ENCODE data around the gene GRM7.

Gene GRM7

DNA sequence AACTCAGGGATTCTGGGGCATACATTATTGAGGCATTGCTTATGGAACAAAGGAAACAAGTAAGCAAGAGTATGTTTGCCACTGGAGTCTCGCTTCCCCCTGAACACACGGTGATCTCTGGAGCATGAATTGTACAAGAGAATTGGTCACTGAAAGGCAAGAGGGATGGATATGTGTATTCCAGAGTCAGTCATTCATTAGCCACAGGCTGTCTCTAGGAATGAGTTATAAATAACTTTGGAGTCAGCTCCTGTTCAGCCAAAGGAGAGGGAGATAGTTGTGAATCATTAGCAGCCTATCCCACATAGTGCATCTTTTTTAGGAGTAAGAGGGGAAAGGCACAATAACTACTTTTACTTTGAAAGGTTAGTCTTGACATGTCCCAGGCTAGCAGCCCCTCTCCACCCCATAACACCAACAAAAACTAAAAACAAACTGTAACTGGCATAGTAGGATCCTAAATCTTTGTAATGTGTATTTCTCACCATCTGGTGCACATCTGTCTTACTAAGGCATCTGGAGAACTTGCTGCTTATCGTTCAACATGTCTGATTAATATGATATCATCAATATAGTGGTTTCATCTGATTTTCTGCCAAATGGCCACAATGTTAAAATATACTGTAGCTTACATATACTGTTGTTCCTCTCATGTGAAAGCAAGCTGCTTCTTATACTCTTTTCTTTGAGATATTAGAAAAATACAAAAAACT is 462.2 kb downstream of the GRM7 start:
- DNase-seq: no peak

DNA sequence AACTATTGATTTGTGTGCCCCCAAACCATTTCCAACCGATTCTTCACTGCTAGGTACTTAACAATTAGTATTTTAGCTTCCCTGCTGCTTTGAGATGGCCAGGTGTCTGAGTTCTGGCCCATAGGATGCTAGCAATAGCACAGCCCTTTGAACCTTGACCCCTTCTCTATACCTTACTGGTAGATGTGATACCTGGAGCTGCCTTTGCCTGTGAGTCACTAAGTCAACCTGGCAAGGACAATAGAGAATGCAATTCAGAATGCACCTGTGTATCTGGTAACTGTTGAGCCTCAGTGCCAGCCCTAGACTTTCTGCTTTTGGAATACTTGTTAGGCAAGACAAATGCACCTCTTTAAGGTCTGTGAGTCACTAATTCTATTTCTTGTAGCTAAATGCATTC is 467.4 kb downstream of the GRM7 start:
- DNase-seq: no peak

DNA sequence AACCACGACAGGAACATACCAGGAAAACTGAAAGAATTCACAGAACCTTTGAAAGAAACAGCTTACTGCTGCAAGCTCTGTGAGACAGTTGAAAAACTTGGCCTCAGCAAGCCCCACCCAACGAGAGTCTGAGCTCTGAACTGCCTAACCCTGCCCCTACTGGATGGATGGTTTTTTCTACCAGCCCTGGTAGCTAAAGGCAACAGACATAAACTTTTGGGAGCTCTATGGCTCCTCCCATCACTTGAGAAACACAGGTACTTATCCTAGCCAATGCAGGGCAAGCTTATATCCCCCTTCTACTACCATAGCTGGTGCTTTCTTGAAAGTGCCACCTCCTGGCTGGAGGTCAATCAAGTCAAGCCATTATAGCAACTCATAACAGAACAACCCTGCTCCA is 471.8 kb downstream of the GRM7 start:
- DNase-seq: no peak

DNA sequence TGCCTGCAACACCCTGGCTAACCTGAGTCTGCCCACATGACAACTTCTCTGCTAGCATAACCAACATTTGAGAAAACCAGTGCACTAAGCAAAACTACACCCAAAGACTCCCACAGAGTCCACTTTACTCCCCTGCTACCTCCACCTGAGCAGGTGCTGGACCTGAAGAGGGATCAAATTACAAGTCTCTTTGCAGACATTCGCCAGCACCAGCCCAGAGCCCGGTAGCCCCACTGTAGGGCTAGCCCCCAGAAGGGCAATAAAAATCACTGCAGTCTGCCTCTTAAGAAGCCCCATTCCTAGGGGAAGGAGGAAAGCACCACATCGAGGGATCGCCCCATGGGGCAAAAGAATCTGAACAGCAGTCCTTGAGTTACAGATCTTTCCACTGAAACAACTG is 472.2 kb downstream of the GRM7 start:
- no peak for DNase-seq

DNA sequence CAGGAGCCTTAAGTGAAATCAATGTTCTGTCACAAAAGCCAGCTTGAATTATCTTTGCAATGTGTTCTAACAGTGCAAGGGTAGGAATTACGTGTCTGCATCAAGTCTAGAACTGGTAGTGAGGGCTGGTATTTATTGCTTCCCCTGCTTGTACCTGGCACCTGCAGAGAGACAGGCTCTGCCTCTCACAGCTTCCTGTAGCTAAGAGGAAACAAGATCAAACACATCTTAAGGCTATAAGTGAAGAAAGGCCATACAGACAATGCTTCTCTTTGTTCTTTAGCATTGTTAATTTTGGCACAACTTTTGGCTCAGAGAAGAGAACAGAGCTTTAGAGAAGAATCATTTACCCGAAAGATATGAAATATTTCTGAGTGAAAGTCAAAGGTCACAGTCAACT is 479.9 kb downstream of the GRM7 start:
- DNase-seq: no peak

DNA sequence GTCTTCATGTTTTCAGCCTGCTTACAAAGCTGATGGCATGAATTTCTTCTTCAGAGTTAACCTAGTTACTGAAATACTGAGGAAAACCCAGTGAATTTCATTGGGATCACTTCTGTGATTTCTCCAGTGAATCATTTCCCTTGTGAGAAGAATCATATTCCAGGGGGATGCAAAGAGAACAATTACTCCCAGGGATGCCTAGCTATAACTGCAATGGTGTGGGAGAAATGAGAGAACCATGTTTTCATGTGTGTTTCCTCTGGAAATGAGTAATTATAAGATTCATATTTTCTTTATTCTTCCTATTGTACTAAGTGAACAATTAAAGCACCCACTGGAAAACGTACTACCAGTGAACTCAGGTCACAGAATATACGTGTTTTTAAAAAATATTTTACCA is 485.4 kb downstream of the GRM7 start:
- DNase-seq: no peak

DNA sequence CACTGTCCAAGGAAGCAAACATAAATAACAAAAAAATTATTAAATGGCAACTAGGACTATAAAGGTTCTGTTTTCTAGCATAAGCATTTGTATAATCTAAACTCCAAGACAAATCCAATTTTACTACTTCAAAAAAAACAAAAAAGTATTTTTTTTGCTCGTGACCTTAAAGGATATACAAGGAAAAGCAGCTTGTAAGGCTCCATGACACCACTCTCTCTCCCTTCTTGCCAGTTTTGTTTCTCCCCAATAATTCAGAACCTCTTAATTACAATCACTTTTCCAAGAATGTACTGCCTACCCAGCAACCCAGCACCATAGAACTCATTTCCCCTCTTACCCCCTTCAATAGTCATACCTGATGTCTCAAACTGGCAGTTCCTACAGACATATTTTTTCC is 496.2 kb downstream of the GRM7 start:
- no peak for DNase-seq

DNA sequence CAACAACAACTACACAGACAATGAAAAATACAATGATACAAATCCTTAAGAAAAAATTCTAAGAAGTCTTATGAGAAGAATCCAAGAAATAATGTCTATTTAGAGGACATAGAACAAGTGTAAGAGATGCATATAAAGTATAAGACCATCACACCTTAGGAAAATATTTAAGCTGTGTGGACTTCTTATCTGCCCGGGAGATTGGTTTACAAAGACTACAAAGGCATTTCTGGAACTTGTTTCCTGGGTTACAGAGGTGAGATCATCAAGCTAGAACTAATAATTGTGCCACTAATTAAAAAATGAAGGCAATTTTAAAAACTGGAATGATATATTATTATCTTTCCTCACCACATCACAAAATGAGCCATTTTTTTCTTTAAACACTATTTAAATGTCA is 507.1 kb downstream of the GRM7 start:
- no peak for DNase-seq

DNA sequence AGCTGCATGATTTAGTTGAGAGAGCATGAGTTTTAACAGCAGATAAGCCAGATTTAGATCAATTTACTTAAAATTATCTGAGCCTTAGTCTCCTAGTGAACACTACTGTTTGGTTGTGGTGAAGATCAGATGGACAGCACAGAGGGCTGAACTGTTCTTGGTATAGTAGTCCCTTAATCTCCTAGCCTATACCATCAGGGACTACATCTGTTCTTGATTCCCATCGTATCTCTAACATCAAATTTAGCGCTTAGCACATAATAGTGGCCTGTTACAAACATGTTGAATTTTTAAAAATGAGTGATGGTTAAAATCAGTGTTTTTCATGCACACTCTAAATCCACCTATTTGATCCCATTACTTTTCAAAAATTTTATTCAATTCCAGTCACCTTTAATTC is 507.7 kb downstream of the GRM7 start:
- no peak for DNase-seq

DNA sequence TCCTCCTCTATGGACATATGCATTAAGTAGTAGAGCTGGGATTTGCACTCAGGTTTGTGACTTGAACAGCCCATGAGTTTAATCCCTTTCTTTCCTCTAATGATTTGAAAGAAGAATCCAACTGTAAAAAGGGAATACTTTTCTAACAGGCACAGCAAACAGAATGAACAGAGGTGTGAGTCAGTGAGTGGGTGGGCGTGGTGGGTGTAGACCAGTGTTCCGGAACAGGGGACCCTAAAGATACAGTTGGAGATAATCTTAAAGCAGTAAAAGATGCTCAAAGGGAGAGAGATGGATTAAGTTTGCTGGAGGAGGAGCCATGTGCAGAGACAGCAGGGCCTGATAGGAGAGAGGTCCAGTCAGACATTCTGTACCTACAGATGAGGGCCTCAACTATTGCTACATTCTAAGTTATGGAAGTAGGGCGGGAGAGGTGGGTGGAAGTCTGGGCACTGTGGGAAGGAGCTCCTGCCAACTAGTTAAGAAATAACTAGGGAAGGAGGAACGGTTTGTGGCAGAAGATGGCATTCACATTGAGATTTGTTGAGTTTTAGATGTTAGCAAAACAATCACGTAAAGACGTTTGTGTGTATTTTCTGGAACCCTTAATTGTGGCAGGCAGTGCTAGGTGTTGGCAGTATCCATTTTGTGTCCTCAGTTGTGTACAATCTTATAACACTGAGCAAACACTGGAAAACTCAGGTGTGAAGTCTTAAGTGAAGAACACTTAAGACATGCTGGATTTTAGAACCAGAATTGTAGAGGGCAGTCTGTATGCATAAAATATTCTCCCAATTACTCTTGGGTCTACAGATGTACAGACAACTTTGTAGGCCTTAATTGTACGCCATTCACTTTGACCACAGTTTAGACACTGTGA is 511.0 kb downstream of the GRM7 start:
- DNase-seq: no peak

DNA sequence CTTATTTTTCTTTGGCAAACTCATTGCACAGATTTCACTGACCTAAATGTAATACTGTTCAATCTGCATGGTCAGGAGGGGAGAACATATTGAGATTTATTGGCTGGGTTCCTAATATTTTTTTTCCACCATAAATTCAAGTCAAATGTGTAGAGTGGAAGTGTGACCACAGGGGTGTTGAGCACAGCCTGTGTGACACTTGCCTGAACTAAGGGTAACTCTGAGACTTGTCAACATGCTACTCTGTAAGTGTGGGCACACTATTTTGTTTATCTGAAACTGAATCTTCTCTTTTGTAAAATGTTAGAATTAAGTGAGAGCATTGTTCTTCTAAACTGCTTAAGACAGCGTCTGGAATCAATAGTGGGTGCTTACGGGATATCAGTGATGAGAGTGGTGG is 516.2 kb downstream of the GRM7 start:
- DNase-seq: no peak

DNA sequence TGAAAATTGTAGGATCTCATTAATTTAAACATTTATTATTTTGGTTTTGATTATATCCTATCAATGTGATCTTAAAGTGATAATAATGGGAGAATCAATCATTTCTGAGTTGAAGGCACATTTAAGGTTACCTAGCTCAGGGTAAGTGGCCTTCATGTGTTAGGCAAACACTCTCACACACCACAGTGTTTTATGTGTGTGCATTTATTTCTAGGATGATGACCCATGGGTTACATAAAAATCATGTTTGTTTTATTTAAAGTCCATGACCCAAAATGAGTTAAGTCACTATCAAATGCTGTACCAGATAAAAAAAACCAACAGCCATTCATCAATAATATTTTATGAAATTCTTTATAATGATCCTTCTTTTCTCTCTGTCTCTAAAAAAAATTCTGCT is 520.8 kb downstream of the GRM7 start:
- DNase-seq: no peak

DNA sequence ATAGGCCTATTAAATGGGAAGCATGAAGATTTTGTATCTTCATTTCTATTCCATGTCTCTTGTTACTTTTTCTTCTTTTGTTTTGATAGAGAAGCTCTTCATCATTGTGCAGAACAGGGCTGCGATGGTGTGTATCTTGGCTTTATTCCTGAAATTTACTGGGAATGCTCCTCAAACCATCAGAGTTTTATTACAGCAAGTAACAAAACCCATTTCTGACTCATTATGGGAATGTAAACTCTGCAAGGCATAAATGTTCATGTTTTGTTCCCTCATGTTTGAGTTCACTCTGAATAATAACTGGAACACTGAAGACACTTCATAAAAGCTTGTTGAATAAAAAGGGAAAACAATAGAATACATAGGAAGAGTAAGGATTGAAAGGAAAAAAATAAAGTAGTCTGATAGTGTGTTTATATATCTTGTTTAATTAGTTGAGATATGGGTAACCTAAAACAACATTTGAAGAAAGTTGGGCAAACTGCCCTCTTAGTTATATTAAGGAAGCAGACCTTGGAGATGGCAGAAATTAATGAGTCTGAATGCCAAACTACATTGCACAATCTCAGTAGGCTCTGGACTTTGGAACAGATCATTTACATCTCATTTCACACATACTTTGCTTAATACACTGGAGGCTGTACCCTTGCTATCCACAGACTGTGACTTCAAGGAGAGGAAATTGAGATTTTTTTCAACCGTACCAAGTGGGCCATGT is 521.5 kb downstream of the GRM7 start:
- no peak for DNase-seq

DNA sequence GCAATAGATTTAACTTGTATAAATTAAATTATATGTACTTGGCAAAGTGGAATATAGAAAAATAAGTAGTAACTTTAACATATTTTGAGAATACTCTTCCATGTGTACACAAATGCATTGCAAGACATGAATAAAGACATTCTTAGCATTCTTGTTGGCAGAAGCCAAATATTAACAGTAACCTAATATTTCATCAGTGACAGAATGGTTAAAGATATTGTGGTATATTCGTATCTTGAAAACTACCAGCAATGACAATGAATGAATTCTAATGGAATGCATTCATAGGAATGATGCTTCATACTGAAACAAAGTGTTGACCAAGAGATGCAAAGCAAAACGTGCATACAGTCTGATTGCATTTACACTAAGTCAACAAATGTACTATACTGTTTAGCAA is 524.7 kb downstream of the GRM7 start:
- DNase-seq: no peak

DNA sequence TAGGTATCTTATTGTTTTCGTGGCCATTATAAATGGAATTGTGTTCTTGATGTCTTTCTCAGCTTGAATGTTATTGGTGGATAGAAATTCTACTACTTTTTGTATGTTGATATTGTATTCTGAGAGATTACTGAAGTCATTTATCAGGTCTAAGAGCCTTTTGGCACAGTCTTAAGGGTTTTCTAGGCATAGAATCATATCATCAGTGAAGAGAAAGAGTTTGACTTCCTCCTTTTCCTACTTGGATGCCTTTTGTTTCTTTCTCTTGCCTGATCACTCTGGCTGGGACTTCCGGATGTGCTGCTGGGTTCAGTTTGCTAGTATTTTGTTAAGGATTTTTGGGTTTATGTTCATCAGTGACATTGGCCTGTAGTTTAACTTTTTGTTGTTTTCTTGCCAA is 527.1 kb downstream of the GRM7 start:
- no peak for DNase-seq

DNA sequence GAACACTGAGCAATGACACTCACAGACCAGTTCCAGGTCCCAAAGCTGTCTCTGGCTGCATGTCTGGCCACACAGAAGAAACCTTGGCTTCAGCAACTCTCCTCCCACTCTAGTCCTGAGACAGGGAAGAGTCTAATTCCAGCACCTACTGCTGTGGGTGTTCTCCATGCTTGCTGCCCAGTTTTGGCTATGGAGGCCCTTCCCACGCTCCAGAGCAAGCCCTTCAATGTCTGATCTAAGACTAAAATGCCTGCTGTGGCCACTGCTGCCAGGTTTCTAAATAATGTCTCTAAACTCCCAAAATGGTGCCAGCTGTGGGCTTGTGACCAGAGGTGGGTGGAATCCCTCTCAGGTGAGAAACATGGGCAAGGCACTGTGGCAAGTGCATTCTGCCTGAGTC is 531.3 kb downstream of the GRM7 start:
- no peak for DNase-seq

DNA sequence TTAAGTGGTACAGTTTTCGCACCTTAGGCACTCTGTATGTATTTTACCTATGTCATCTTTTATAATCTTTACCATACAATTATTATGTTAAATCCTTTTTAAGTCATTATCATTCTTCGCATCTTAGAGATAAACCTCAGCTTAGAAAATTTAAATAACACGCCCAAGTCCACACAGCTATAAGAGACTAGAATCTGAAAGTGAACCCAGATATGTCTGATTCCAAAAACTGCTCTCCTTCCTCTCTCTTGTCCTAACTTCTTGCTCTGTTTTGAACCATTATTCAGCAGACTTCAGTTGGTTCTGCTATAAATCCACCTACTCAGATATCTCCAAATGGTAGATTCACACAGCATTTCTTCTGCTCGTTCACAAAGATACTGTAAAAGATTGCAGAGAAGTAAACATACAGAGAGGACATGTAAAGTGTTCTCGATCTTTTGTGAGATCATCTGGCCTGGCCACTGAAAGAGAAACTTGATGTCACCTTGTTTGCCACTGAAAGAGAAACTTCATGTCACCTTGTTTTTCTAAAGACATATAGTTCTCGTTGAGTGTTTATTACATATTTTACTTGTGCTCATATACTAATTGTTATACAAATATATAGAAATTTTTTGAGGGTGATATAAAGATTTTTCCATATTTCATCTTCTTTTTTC is 533.2 kb downstream of the GRM7 start:
- DNase-seq: no peak

DNA sequence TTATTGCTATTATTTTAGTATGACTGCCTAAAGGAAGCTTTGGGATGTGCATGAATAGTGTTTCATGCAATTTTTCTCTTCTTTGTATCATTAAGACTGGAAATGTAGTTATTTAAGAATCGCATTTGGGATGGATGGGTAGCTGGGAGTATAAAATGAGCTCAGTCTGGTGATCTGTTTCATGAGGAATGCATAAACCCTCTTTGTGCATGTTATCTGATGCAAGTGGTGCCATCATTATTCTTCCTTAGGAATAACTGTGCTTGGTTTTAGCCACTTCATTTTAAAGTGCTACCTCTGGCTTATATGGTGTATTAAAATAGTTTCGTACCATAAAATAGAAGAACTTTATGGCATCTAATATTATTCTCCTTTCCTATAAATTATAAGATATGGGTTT is 535.6 kb downstream of the GRM7 start:
- no peak for DNase-seq

DNA sequence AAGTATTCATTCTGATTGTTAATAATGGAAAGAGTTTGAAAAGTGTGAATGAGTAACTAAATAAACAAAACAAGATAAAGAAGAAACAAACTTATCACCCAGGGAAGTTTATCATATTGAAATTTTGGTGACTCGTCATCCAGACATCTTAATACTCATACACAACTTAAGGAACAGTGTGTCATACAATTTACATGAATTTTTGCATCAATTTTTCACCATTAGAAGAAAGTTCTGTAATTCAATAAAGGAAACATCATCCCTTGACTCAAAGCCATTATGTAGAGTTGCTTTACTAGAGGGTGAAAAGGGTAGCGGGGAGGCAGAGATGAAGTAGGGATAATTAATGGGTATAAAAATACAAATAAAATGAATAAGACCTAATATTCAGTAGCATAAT is 536.2 kb downstream of the GRM7 start:
- no peak for DNase-seq

DNA sequence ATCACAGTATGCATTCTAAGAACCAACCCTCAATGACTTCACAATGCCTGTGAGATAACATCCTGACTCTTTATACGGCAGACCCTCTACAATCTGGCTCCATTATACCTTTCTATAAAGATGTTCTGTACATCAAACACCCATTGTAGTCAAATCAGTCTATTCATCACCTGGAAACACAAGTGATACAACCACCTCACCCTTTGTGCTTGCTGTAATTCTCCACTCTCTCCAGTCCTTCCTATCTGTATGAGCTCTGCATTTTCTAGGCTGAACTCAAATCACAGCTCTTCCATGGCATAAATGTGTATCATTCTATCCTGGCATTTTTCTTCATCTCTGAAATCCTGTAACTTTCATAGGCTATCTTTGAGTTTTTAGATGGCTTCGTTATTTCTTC is 539.4 kb downstream of the GRM7 start:
- DNase-seq: no peak

DNA sequence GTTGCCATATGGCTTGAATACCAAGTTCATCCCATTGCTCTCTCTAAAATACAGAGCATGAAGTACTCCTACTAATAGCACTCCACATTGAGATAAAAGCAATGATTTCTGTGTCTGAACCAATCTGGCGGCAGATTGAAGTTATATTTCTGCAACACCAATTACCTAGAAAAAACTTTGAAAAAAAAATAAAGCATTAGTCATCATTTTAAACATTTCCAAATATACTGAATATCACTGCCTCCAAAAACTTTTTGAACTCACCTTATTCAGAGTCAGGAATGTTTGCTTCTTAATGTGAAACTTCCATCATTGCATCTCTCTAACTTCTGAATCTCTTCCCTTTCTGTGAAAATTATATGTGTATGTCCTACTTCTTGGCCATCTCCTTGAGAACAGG is 540.5 kb downstream of the GRM7 start:
- no peak for DNase-seq

DNA sequence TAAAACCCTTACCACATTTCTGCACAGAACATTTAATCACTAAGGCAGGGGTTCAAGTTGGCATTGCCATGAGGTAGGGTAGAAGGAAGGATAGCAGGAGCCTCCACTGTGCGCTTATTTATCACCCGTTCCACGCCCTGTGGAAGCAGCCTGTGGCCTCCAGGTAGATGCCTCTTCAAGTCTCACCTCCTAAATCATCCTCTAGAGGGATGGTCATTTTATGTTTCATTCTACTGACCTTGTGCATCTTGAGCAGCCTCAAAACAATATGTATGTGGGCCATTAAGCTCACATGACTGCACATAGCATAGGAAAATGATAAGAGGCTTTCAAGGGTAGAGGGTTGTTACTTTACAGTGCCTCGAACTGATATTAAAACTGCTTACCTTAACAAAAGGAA is 546.2 kb downstream of the GRM7 start:
- no peak for DNase-seq

DNA sequence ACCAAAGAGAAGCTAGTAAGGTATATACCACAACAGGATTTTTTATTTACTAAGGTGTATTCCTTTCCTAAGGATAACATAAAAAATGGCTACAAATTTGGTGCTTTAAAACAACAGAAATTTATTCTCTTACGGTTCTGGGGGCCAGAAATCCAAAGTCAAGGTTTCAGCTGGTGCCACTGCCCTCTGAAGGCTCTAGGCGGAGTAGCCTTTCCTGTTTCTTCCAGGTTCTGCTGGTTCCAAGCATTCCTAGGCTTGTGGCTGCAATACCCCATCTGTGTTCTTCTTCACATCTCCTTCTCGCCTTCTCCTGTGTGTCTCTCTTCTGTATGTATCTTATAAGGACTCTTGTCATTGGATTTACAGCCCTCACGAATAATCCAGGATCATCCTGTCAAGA is 549.9 kb downstream of the GRM7 start:
- DNase-seq: no peak

Measured in CD4-positive, alpha-beta T cell treated with Interleukin-21 for 1 hour (primary cell).